Naive thymus-derived CD4-positive, alpha-beta T cell (primary cell): ENCODE measurements around the gene ULK4. TPM values are rescaled to one million over a fixed set of nuclear protein-coding genes. Genes with fewer than 3 reads are reported as not detected.
"Not testable (repeated sequence)": the region's sequence is repeated elsewhere in the genome, so short reads cannot be mapped to it uniquely, and the experiment has no call there.

ENCODE experiments used
- ATAC-seq: fragments of 150-1000 bp; cut with Tn5 transposase; 2 replicates; pipeline ENCODE4 v1.10.0; 2021; ENCODE audit warnings: mild to moderate bottlenecking, moderate library complexity
- CTCF ChIA-PET: fragments of 350-600 bp; sonication (Branson Sonifier 250); formaldehyde crosslinking; loops from one replicate; lab custom pipeline; 2021; ENCODE audit warnings: antibody characterized with exemption; lab: Charles Lee
- POLR2A ChIA-PET: fragments of 350-600 bp; sonication (Branson Sonifier 250); formaldehyde crosslinking; loops from one replicate; lab custom pipeline; 2021; ENCODE audit warnings: antibody characterized with exemption, inconsistent platforms; lab: Charles Lee
- DNase-seq, 9 donors: peaks; one replicate each; pipeline versions ENCODE4 v3.0.0 to v3.0.0-alpha.2; 2020 to 2022; ENCODE audit warnings: mixed read lengths in 1 of 9
- H3K27ac ChIP-seq: one replicate; pipeline ENCODE4 v1.7.0; 2013; ENCODE audit warnings: mild to moderate bottlenecking, low read depth, low read length, moderate library complexity
- H3K27me3 ChIP-seq, 2 donors: one replicate each; pipeline ENCODE4 v1.7.0; 2013; ENCODE audit warnings: low read length in 2 of 2, mild to moderate bottlenecking in 2 of 2, moderate library complexity in 2 of 2; ENCODE audit not compliant: control insufficient read depth in 2 of 2, insufficient read depth in 2 of 2
- H3K36me3 ChIP-seq, 3 experiments: 1 replicate in 2 of 3; 2 replicates in 1 of 3; pipeline ENCODE4 v1.7.0; 2013; ENCODE audit warnings: low read length in 3 of 3, mild to moderate bottlenecking in 3 of 3, moderate library complexity in 1 of 3; ENCODE audit not compliant: insufficient read depth in 3 of 3, control insufficient read depth in 2 of 3
- H3K4me1 ChIP-seq, 2 donors: one replicate each; pipeline ENCODE4 v1.7.0; 2013; ENCODE audit warnings: low read length in 2 of 2, mild to moderate bottlenecking in 2 of 2, moderate library complexity in 1 of 2; ENCODE audit not compliant: control insufficient read depth in 2 of 2, insufficient read depth in 2 of 2
- H3K4me3 ChIP-seq: 2 replicates; pipeline ENCODE4 v1.7.0; 2013; ENCODE audit warnings: mild to moderate bottlenecking, low read length
- H3K9me3 ChIP-seq, 3 experiments: 1 replicate in 2 of 3; 2 replicates in 1 of 3; pipeline ENCODE4 v1.7.0; 2013; ENCODE audit warnings: low read length in 3 of 3; ENCODE audit not compliant: control insufficient read depth in 2 of 3
- H3K27ac Mint-ChIP-seq, 9 donors: one replicate each; pipeline ENCODE4 v1.8.0; 2020 to 2022; ENCODE audit warnings: mixed read lengths in 9 of 9, mild to moderate bottlenecking in 8 of 9, moderate library complexity in 5 of 9, inconsistent platforms in 2 of 9
- H3K27me3 Mint-ChIP-seq, 5 donors: one replicate each; pipeline ENCODE4 v1.8.0; 2021 to 2022; ENCODE audit warnings: mixed read lengths in 5 of 5, mild to moderate bottlenecking in 1 of 5
- H3K36me3 Mint-ChIP-seq, 5 donors: one replicate each; pipeline ENCODE4 v1.8.0; 2020 to 2022; ENCODE audit warnings: mixed read lengths in 5 of 5, mild to moderate bottlenecking in 3 of 5, inconsistent platforms in 1 of 5
- H3K4me1 Mint-ChIP-seq, 7 donors: one replicate each; pipeline ENCODE4 v1.8.0; 2020 to 2022; ENCODE audit warnings: mixed read lengths in 7 of 7, mild to moderate bottlenecking in 3 of 7, inconsistent platforms in 1 of 7
- H3K4me3 Mint-ChIP-seq, 10 donors: one replicate each; pipeline ENCODE4 v1.8.0; 2020 to 2022; ENCODE audit warnings: mild to moderate bottlenecking in 10 of 10, mixed read lengths in 10 of 10, moderate library complexity in 6 of 10, inconsistent platforms in 2 of 10
- H3K9me3 Mint-ChIP-seq, 11 donors: one replicate each; pipeline ENCODE4 v1.8.0; 2020 to 2022; ENCODE audit warnings: mixed read lengths in 11 of 11, mild to moderate bottlenecking in 4 of 11, inconsistent platforms in 1 of 11, moderate library complexity in 1 of 11
- intact Hi-C, 2 donors: fragments of 100-400 bp; cut with micrococcal nuclease; formaldehyde crosslinking; loops; one replicate each; pipeline ENCODE4 v1.15.1; 2023
- polyA plus RNA-seq, 2 donors: library from polyadenylated mRNA; unstranded; fragments of 300-500 nt; fragmentation: Illumina TruSeq; gene quantifications; one replicate each; pipeline ENCODE4 v1.2.3, GENCODE V29; 2021
- total RNA-seq, 6 experiments: library from RNA in 5 of 6; stranded (reverse) in 5 of 6; gene quantifications; 1 replicate in 5 of 6; 2 replicates in 1 of 6; pipeline ENCODE4 v1.2.3 and lab custom pipeline; 2021 to 2026

ULK4 gene
- total and polyA plus RNA-seq, 7 experiments from 2014 or later: 6.6 to 22.3 (median 18.9) TPM

DNA sequence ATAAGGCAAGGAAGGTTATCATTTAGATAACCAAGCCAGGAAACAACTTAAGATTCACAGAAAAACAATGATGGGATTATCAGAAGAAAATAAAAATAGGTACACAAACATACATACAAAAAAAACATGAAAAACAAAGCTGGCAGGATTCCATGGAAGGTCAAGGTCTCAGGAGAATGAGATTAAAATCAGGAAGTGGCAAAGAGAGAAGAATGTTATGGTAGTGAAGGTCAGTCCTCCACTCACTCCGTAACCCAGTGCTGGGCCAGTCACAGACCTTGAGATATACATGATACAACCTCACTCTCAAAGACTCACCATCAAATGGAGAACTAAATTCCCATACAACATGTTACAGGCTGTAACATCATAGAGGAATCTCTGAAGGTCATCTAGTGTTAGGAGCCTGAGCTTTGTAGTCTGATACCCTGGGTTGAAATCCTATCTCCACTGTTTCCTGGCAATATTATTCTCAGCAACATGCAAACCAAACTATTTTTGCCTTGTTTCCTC is 668.7 kb downstream of the ULK4 start:
- no peaks in the 10 kb centered on the region for H3K4me1 ChIP-seq
- Mint-ChIP-seq H3K36me3 (peaks cover 0 to 13% (median 2%) of the 10 kb centered on the region in 5 donors), H3K27ac (no peak overlapping the region), H3K27me3 (no peaks in the 10 kb centered on the region), H3K9me3 (no peaks in the 10 kb centered on the region), H3K4me1 (peaks cover 0 to 2% (median 0%) of the 10 kb centered on the region in 7 donors), H3K4me3 (no peak overlapping the region)
- no peaks in the 10 kb centered on the region for H3K36me3 ChIP-seq
- no peak overlapping the region for H3K4me3 ChIP-seq
- H3K27ac ChIP-seq: no peak overlapping the region
- CTCF ChIA-PET: interaction anchor here (0.6 kb wide), 1 partner anchor 23 kb away, joined by 4 read pairs; no protein-coding TSS in a partner anchor
- DNase-seq (no peak), ATAC-seq (no peak)
- no peaks in the 10 kb centered on the region for H3K9me3 ChIP-seq
- POLR2A ChIA-PET: no interaction called here
- no peaks in the 10 kb centered on the region for H3K27me3 ChIP-seq
- intact Hi-C loops: no loop called here

DNA sequence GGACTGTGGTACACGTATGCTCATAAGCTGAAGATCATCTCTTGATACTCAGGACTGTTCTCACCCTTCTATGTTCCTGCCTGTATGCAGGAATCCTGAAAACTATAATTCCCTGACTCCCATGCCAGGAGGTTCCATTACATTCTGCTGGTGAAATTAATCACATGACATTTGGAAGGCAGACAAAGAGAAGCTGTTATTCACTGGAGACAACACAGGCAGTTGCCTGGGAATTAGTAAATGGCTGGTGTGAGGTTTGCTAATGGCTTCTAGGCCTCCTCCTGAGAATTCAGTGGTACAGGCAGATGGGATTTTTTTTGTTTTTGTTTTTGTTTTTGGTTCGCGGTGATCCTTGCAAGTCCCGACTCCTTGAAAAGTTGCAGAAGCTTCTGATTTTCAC is 671.2 kb downstream of the ULK4 start:
- no peak for ATAC-seq
- CTCF ChIA-PET: no interaction called here

DNA sequence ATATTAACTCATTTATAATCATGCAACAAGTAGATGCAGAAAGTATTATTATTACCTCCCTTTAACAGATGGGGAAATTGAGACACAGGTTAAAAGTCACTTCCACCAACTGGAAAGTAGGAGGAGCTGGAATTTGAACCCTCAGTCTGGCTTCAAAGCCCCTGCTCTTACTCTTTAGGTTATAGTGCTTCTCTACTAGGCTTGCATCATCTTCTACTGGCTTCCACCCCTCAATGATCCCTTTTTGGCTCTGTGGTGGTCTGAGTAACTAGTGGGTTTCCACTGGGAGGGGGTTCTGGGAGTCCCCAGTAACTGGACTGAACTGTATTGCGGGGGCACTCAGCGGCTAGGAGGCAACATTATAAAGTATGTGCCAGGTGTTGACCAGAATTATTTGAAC is 671.6 kb downstream of the ULK4 start:
- Mint-ChIP-seq H3K4me3 (no peak overlapping the region), H3K9me3 (peaks cover 0 to 5% (median 3%) of the 10 kb centered on the region in 11 donors), H3K36me3 (peaks cover 0 to 15% (median 2%) of the 10 kb centered on the region in 5 donors), H3K27ac (no peak overlapping the region), H3K4me1 (peaks cover 0 to 13% (median 10%) of the 10 kb centered on the region in 7 donors), H3K27me3 (no peaks in the 10 kb centered on the region)
- no peak for DNase-seq
- no peaks in the 10 kb centered on the region for H3K4me1 ChIP-seq
- no peaks in the 10 kb centered on the region for H3K36me3 ChIP-seq
- no peaks in the 10 kb centered on the region for H3K9me3 ChIP-seq
- CTCF ChIA-PET: no interaction called here
- H3K4me3 ChIP-seq: no peak overlapping the region
- no peak for ATAC-seq
- intact Hi-C loops: no loop called here
- H3K27me3 ChIP-seq: no peaks in the 10 kb centered on the region
- POLR2A ChIA-PET: no interaction called here
- H3K27ac ChIP-seq: no peak overlapping the region

More for the DNA sequence above, 671.2 kb downstream of the ULK4 start:
- POLR2A ChIA-PET: no interaction called here
- Mint-ChIP-seq H3K9me3 (peaks cover 0 to 1% (median 0%) of the 10 kb centered on the region in 11 donors), H3K36me3 (peaks cover 0 to 10% (median 2%) of the 10 kb centered on the region in 5 donors), H3K27ac (no peak overlapping the region), H3K4me1 (peaks cover 0 to 13% (median 10%) of the 10 kb centered on the region in 7 donors), H3K27me3 (no peaks in the 10 kb centered on the region), H3K4me3 (no peak overlapping the region)
- Histone ChIP-seq H3K9me3 (no peaks in the 10 kb centered on the region), H3K36me3 (no peaks in the 10 kb centered on the region), H3K4me3 (no peak overlapping the region), H3K27ac (no peak overlapping the region), H3K27me3 (no peaks in the 10 kb centered on the region), H3K4me1 (no peaks in the 10 kb centered on the region)
- intact Hi-C loops: no loop called here
- DNase-seq: no peak

DNA sequence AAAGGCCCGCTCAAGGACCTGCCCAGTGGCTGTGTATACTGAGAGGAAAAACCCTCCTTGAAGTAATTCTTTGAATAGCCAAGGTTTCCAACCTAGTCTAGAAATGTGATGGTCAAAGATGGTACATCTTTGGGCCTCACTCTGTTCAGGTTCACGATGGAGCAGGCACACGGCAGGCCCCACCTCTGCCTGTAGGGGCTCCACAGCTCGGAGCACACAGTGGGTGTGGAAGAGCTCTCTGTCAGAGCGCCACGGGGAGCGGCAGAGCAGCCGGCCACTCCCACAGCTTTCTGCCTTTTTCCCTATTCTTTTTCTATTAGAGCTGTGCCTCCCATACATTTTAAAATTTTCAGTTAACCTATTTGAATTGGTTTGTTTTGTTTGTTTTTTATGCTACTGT is 673.1 kb downstream of the ULK4 start:
- H3K9me3 ChIP-seq: no peaks in the 10 kb centered on the region
- H3K4me3 ChIP-seq: no peak overlapping the region
- ChIA-PET POLR2A (interaction anchor here (0.6 kb wide), 2 partner anchors 35 to 87 kb away, joined by 4 to 5 read pairs; no protein-coding TSS in a partner anchor), CTCF (no interaction called here)
- H3K27ac ChIP-seq: no peak overlapping the region
- H3K27me3 Mint-ChIP-seq: no peaks in the 10 kb centered on the region
- H3K4me3 Mint-ChIP-seq: no peak overlapping the region
- H3K4me1 ChIP-seq: no peaks in the 10 kb centered on the region
- DNase-seq: no peak
- H3K27ac Mint-ChIP-seq: no peak overlapping the region
- peaks cover 0 to 16% (median 6%) of the 10 kb centered on the region in 11 donors for H3K9me3 Mint-ChIP-seq
- ATAC-seq: no peak
- intact Hi-C loops: no loop called here
- H3K36me3 Mint-ChIP-seq: peaks cover 0 to 17% (median 6%) of the 10 kb centered on the region in 5 donors
- H3K4me1 Mint-ChIP-seq: peaks cover 0 to 13% (median 10%) of the 10 kb centered on the region in 7 donors
- no peaks in the 10 kb centered on the region for H3K27me3 ChIP-seq
- no peaks in the 10 kb centered on the region for H3K36me3 ChIP-seq

DNA sequence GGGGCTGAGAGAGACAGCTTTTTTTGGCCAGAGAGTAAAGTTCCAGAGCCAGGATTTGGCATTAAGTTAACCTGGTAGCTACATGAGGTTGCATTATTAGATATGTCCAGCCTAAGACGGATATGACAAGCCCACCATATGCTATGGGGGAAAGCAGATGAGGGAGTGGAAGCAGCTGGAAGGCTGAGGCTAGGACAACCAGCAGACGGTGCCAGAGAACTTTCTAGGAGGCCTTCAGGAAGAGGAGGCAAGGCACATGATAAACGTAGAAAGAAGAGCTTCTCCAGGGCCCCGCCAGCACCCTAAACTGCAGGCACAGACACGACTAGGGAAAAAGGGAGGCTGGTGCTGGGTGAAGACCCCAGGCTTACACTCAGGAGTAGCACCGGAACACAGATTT is 675.6 kb downstream of the ULK4 start:
- POLR2A ChIA-PET: no interaction called here
- intact Hi-C loops: no loop called here
- Mint-ChIP-seq H3K9me3 (peaks cover 2 to 29% (median 9%) of the 10 kb centered on the region in 11 donors), H3K4me3 (no peak overlapping the region), H3K4me1 (peaks cover 0 to 13% (median 10%) of the 10 kb centered on the region in 7 donors), H3K27ac (no peak overlapping the region), H3K36me3 (peaks cover 2 to 14% (median 6%) of the 10 kb centered on the region in 5 donors), H3K27me3 (no peaks in the 10 kb centered on the region)
- ATAC-seq (no peak), DNase-seq (no peak)
- Histone ChIP-seq H3K4me1 (no peaks in the 10 kb centered on the region), H3K36me3 (no peaks in the 10 kb centered on the region), H3K27ac (no peak overlapping the region), H3K4me3 (no peak overlapping the region), H3K9me3 (no peaks in the 10 kb centered on the region), H3K27me3 (no peaks in the 10 kb centered on the region)
- CTCF ChIA-PET: no interaction called here

DNA sequence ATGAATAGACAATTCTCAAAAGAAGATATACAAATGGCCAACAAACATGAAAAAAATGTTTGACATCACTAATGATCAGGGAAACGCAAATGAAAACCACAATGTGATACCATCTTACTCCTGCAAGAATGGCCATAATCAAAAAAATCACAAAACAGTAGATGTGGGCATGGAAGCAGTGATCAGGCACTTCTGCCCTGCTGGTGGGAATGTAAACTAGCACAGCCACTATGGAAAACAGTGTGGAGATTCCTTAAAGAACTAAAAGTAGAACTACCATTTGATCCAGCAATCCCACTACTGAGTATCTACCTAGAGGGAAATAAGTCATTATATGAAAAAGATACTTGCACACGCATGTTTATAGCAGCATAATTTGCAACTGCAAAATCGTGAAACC is 677.0 kb downstream of the ULK4 start:
- Mint-ChIP-seq H3K4me1 (peaks cover 0 to 13% (median 10%) of the 10 kb centered on the region in 7 donors), H3K9me3 (peaks cover 2 to 29% (median 10%) of the 10 kb centered on the region in 11 donors)

More for the DNA sequence above, 677.0 kb downstream of the ULK4 start:
- H3K4me3 Mint-ChIP-seq, H3K27me3 ChIP-seq, H3K27ac ChIP-seq, H3K36me3 ChIP-seq, POLR2A ChIA-PET, H3K4me1 ChIP-seq, CTCF ChIA-PET, H3K27me3 Mint-ChIP-seq, intact Hi-C loops, H3K9me3 ChIP-seq, H3K27ac Mint-ChIP-seq, ATAC-seq, DNase-seq, H3K4me3 ChIP-seq: not testable (repeated sequence)
- peaks cover 0 to 16% (median 6%) of the 10 kb centered on the region in 5 donors for H3K36me3 Mint-ChIP-seq
